HG03280 (cell line): ENCODE data around the gene HYAL2.
"Not testable (repeated sequence)": the region's sequence is repeated elsewhere in the genome, so short reads cannot be mapped to it uniquely, and the experiment has no call there.

Experiments used
- ATAC-seq: cut with Tn5 transposase; IDR thresholded peaks from one replicate; pipeline ENCODE4 v1.9.1; 2021; ENCODE audit warnings: mild to moderate bottlenecking, moderate library complexity; ENCODE audit not compliant: unreplicated experiment

Gene HYAL2

GRCh38 chr3:50293079-50293801 lies 29.3 kb downstream of the HYAL2 start:
- ATAC-seq: no peak

DNA sequence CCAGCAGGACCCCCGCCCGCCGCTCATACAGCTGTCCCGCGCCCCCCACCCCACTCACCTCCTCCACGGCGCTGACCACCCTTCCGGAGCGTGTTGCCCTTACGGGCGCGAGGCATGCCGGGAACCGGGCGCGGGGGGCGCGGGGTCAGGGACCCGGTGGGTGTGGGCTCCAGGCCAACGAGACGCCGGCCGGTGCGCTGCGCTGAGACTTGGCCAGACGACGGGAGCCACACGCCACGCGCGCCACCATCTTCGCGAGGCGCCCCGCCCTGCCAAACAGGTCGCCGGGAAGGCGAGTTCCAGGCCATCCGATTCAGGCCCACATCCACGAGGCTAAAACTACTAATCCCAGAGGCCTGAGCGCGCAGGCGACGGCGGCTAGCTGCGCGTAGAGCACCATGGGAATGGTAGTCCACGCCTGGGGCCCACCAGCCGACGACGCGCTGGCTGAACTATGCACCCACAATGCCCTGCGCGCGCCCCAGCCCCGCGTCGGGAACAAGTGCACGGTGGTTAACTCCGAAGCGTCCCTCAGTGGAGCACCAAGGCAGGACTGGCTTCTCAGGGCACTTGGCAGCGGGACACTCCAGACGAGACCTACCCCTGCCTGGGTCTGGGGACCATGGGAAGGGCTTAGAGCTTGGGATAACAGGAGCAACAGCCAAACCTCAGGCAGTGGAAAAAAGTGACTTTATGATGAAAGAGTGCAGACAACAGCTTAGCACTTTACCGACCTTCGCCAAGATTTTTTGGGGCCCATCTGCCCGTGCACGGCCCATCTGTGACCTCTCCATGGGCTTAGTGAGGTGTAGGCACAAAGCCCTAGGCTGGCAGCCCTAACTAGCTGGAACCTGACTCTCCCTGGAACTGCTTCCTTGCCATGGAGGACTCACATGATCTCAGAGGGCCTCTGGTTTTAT lies 30.1 kb downstream of the HYAL2 start, which contains the start of gene IFRD2:
TSS of gene IFRD2 (minus strand) at position 271 of the 920 bp plus-strand sequence. CDS start at position 116, 155 bp downstream.
- ATAC-seq: peak; percentile 97

- no peak for ATAC-seq
Observed at GRCh38 chr3:50290161-50290641, 32.3 kb downstream of the HYAL2 start.

- no peak for ATAC-seq
Observed at GRCh38 chr3:50289130-50289529, 33.4 kb downstream of the HYAL2 start.

DNA sequence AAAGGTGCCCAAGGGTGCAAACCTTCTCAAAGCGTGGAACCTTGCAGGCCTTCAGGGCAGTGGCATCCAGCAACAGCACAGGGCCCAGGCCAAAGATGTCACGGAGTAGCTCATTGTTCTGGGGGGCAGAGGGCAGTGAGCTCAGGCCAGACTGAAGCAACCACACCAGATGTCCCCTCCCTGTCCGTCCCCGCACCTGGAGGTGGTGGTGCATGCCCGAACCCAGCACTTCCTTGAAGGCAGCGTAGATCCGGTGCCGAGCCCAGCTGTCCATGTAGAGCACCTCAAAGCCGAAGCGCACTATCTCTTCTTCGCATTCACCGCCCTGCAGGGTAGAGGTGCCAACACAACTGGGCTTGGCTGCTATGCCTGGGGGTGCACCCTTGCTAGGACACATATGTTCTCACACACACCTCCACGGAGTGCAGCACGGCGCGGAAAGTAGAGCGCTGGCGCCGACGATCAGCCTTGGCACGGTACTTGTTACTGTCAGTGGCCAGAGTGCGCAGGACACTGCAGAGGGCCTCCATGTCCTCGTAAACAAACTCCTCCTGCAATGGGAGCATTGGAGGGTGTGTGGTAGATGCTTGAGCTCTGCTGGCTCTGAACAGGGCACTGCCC lies 34.0 kb downstream of the HYAL2 start:
- ATAC-seq: no peak

GRCh38 chr3:50287262-50287661 lies 35.3 kb downstream of the HYAL2 start:
- ATAC-seq: no peak

DNA sequence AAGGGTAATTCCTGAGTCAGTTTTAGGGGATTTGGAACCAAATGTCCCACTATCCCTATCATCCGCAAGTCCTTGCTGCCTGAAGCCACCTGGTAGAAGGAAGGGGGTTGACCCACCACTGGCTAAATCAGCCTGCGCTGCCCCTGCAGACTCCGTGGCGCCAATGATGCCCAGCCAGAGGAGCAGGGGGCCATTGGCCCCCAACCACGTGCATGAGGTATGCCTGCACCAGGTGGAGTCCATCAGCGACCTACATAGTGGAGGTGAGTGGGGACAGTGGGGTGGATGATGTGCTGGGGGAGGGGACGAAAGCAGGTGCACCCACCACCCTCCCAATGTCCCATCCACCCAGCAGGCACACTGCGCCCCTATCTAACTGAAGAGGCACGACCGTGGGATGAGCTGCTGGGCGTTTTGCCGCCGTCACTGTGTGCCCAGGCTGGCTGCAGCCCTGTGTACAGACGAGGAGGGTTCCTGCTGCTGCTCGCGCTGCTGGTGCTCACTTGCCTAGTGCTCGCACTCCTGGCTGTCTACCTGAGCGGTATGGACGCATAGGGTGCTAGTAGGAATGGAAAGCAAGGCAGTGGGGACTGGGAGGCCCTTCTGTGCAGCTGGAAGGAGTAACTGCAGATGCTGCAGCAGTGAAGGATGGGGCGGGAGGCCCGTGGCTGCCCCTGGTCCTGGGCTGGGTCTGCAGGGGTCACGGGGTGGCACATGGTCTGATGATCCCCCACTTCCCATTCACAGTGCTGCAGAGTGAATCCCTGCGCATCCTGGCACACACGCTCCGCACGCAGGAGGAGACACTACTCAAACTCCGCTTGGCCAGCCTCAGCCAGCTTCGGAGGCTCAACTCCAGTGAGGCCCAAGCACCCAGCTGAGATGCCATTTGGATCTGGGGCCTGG lies 36.0 kb downstream of the HYAL2 start:
- ATAC-seq: no peak

DNA sequence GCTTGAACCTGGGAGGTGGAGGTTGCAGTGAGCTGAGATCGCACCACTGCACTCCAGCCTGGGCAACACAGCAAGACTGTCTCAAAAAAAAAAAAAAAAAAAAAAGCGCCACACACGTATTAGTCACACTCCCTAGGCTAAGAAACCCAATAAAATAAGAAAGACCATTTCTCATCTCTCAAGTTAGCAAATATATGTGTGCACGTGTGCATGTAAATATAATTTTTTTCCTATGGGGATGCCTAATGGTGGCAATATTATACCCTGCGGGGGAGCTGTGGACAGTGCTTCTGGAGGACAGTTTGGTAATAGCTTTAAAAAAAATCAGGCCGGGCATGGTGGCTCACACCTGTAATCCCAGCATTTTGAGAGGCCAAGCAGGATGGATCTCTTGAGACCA lies 38.4 kb downstream of the HYAL2 start:
- ATAC-seq: not testable (repeated sequence)

DNA sequence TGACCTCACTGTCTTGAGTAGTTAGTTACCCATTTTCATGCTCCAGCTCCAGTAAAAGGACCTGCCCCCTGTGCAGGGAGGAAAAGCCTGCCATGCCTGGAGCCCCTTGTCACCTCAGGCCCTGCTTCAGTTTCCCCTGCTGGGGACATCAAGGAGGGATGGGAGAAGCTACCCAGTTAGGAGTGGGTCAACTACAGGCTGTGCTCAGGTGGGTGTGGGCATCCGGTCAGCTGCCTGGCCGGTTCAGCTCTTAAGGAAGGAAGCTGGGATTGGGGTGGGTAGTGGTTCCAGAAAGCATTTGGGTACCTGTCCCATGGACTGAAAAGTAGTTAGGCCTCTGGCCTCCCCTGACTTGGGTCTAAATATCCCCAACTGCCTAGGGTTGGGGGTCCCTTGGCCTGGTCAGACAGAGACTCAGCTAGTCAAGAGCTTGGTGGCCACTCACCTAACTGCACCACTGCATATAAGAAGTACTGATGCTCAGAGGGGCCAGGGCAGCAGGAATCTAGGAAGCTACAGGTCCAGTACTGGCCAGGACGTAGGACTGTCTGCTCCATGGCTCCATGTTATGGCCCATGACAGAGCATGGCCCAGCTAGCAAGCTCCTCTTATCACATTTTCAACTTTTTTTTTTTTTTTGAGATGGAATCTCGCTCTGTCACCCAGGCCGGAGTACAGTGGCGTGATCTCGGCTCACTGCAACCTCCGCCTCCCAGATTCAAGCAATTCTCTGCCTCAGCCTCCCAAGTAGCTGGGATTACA lies 43.1 kb downstream of the HYAL2 start:
- ATAC-seq: no peak

- ATAC-seq: no peak
Observed at GRCh38 chr3:50278880-50279224, 43.7 kb downstream of the HYAL2 start, which contains the start of gene LSMEM2. Gene LSMEM2, plus strand, starts transcription at chr3:50279087. Its CDS starts 27 bp downstream, at chr3:50279114.

DNA sequence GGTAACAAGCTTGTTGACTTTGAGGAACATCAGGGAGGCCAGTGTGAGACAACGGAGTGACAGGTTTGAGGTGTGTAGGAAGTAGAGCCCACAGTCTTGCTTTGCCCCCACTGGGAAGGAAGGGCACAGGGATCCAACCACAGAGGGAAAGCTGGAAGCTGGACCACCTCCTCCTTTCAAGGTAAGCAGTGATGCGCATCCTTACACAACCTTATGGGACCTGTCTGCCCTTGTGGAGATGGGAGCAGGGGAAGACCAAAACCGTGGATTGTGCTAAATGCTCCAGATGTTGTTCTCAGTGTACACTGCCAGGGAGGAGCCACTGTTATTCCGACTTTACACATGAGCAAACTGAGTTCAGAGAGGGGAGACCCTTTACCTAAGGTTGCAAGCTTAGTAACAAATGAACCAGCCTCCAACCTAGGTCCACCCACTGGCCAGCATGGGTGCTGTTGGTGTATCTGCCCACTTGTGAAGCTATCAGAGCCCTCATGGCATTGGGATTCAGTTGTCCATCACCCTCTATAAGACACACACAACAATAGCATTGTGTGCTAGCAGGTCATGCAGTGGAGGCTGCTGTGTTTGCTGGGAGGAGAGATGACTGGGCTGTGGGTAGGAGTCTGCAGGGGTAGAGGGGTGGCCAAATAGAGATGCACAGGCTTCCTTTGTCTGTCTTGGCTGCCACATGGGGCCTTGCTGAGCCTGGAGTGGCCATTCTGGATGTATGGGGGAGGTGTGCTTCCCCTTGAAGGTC lies 44.2 kb downstream of the HYAL2 start:
- ATAC-seq: no peak

GRCh38 chr3:50276762-50277101 lies 45.8 kb downstream of the HYAL2 start:
- ATAC-seq: no peak

DNA sequence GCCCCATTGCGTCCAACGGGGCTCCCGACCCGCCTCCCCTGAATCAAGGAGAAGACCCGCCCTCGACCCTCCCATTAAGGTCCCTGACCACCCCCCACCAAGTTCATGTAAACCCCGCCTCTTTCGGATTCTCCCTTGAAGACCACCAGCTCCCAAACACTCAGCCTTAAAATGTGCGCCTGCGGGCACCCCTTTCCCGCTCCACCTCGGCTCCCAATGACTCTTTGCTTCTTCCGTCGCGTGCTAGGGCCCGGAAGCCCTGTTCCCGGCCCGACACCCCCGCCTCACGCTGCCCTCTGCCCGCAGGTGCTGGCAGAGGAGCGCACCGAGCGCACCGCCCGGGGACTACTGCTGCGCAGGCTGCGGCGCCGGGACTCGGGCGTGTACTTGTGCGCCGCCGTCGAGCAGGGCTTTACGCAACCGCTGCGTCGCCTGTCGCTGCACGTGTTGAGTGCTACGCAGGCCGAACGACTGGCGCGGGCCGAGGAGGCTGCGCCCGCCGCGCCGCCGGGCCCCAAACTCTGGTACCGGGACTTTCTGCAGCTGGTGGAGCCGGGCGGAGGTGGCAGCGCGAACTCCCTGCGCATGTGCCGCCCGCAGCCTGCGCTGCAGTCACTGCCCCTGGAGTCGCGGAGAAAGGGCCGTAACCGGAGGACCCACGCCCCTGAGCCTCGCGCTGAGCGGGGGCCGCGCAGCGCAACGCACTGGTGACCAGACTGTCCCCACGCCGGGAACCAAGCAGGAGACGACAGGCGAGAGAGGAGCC lies 46.4 kb downstream of the HYAL2 start:
- no peak for ATAC-seq

GRCh38 chr3:50275141-50275995 lies 47.2 kb downstream of the HYAL2 start:
- no peak for ATAC-seq

- ATAC-seq: no peak
Observed at GRCh38 chr3:50274371-50275104, 48.0 kb downstream of the HYAL2 start.

DNA sequence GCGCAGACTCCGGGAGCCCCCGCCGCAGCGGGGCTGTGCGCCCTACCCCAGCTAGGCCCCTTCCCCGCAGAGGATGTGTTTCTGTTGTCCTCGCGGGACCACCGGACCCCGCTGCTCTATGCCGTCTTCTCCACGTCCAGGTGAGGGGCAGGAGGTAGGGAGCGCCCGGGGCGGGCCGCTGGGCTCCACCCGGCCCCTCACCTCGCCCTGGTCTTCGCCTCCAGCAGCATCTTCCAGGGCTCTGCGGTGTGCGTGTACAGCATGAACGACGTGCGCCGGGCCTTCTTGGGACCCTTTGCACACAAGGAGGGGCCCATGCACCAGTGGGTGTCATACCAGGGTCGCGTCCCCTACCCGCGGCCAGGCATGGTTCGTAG lies 48.9 kb downstream of the HYAL2 start:
- ATAC-seq: no peak
